Left forelimb (tissue), 1 donor: Measurements from ENCODE around the gene SLC19A1.

ENCODE experiments used
- DNase-seq: peaks from one replicate; pipeline ENCODE4 v3.0.0-alpha.2; 2018; ENCODE audit warnings: low spot score

The SLC19A1 gene

DNA sequence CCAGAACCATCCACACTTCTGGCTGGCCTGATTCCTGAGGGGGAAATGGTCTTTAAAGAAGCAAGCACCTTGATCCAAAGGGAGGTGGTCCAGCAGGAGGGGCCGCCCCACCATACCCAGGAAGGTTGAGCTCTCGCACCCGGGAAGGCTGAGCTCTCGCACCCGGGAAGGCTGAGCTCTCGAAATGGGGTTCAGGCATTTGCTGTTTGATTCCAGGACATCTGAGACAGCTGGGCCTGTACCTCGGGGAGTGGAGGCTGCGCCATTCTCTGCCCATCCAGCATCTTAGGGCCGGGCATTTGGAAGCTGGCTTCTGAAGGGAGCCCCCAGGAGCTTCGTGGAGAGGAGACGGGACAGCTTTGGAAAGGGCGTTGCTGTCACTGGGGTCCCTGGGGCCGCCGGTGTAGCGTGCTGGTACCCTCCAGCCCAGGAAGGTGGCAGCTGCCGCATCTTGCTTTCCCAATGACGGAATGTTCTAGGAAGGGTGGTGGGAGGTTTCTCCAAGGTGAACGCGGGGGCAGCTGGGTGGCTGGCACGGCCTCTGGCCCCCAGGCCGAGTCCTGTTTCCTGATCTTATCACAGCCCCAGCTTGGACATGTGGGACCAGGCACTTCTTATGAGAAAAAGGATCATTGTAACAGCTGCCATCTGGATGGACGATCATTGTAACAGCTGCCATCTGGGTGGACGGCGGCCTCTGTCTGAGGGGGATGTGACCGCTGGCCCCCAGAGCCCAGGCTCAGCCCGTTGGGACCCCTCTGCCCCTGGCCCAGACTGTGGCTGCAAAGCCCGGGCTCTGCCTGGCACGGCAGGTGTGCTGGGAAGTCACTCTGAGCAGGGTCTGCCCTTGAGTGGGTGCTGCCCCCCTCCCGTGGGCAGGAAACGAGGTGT, 75.7 kb downstream of the SLC19A1 start:
- DNase-seq, result no peak

- DNase-seq, result no peak
Measured at GRCh38 chr21:45465611-45466329, 76.5 kb downstream of the SLC19A1 start.

DNA sequence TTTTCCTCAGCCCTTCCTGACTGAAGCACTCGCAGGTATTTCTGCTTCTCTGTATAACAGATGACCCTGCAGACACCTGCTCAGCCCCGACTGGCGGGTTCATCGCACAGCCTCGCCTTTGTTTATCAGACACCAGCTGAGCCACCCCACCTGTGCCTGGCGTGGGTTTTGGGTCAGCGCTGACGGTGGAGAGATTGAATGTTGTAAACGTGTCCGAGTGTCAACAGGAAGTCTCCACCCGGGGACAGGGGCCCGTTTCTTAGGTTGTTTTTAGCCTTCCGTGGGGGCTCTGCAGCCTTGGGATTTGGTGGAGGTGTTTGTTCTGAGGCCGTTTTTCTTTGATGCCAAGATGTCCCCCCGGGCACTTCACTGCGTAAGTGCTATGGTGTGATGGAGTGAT, 77.1 kb downstream of the SLC19A1 start:
- DNase-seq, result no peak

DNA sequence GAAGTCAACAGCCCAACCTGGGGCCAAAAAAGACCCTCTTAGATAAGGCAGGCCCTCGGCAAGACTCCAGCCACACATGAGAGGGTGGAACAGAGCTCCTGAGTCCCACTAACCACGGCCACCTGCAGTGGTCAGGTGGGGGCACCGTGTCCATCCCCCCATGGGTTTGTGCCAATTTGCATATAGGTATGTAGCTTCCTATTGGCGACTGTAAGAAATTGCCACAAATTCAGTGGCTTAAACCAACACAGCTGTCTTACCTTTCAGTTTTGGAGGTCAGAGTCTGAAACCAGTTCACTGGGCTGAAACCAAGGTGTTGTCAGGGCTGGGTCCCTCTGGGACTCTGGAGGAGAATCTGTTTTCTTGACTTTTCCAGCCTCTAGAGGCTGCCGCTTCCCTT, 77.9 kb downstream of the SLC19A1 start:
- no peak for DNase-seq

DNA sequence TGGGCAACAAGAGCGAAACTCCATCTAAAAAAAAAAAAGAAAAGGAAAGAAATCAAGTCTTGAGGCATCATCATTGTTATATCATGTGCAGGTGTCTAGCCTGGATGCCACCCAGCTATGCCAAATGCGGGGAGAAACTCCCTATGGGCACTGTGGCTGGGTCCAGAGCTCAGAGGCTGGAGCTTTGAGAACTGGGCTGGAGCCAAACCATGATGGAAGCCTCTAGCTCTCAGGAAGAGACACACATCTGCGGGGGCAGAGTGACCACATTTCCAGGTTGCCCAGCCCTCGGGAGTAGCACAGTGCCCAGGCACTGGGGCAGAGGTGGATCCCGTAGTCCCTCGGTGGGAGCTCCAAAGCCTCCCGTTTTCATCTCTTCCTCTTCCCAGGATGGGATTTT, 78.4 kb downstream of the SLC19A1 start:
- no peak for DNase-seq

DNA sequence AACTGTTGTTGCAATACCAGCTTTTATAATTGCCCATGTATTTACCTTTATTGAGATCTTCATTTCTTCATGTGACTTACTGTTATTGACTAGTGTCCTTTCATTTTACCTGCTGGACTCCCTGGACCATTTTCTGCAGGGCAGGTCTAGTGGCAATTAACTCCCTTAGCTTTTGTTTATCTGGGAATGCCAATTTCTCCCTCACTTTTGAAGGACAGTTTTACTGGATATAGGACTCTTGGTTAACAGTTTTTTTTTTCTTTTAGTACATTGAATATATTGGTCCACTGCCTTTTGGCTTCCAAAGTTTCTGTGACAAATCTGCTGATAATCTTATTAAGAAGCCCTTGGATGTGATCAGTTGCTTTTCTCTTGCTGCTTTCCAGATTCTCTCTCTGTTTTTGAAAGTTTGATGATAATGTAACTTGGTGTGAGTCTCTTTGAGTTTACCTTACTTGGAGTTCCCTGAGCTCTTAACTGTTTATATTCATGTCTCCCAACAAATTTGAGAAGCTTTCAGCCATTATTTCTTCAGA, 80.4 kb downstream of the SLC19A1 start:
- no peak for DNase-seq

DNA sequence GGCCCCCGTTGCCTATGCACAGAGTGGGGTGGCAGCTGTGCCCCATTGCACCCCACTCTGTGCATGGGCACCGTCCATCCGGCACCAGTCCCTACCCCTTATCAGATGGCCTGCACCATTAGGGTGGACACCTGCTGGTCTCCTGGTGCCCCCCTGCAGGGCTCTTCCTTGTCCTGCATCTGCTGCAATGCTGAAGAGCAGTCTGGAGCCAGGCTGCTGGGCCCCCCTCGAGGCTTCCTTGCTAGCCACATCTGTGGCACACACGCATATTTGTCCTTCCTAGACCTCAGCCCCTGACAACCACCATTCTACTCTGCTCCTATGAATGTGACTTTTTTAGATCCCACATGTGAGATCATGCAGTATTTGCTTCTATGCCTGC, 80.9 kb downstream of the SLC19A1 start:
- DNase-seq, result no peak

DNA sequence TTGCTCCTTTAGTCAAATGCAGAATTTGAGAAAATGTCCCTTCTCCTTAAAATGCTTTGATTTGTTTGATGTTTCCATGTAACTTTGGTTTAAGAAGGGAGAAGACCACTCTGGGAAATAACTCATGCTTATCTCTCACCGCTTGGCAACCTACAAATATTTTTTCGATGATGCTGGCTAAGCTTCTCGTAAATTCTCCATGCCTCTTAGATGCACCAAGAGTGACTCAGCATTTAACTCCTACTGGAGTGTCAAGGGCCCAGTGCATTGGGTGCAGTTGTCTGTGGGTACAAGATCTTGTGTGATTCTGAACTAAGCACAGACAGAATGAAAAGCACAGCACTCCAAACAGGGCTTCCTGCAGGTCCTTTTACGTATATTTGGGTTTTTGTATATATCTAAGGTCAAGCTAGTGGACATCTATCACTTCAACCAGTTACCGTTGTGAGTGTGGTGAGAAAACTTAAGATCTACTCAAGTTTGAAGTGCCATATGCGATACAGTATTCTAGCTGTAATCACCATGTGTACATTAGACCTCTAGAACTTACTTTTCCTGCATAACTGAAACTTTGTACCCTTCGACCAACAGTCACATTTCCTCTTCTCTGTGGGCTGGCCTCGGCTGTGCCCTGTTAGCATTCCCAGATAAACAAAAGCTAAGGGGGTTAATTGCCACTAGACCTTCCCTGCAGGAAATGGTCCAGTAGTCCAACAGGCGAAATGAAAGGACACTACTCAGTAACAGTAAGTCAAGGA, 81.5 kb downstream of the SLC19A1 start:
- DNase-seq, result no peak

DNA sequence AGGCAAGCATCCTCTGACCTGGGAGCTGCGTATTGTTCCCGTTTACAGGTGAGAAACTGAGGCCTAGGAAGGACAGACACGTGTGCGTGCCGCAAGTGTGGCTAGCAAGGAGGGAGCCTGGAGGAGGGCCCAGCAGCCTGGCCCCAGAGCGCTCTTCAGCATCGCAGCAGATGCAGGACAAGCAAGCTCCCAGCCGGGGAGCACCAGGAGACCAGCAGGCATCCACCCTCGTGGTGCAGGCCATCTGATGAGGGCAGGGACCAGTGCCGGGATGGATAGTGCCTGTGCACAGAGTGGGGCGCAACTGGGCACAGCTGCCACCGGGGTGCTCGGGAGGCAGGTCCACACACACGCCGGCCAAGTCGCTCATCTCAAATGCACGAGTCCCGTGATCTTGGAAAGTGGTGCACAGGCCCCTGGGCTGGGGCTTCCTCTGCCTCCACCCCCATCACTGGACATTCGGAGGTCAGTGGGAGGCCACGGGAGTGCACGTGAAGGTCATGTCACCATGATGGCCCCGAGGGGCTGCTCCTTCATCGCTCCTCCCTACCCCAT, 82.2 kb downstream of the SLC19A1 start:
- no peak for DNase-seq

GRCh38 chr21:45459171-45460010, 82.8 kb downstream of the SLC19A1 start:
- no peak for DNase-seq

- DNase-seq, result no peak
Measured at GRCh38 chr21:45458281-45459170, 83.7 kb downstream of the SLC19A1 start.

DNA sequence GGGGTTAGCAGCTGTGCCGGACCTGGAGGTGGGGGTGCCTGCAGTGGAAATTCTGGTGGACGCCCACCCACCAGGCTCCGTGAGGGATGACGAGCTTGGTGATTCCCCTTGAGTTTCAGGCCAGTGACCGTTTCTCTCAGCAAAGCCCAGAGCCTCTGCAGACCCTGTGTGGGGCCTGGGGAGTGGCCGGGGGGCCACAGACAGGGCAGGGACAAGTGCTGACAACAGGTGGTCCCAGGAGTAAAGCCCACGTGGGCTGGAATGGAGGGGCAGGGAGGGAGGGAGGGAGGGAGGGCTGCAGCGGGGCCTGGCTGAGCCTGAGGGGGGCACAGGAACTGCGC, 84.4 kb downstream of the SLC19A1 start:
- DNase-seq, result no peak

- DNase-seq, result no peak
Measured at GRCh38 chr21:45457161-45457831, 84.9 kb downstream of the SLC19A1 start.

GRCh38 chr21:45456584-45457160, 85.6 kb downstream of the SLC19A1 start:
- DNase-seq, result no peak

DNA sequence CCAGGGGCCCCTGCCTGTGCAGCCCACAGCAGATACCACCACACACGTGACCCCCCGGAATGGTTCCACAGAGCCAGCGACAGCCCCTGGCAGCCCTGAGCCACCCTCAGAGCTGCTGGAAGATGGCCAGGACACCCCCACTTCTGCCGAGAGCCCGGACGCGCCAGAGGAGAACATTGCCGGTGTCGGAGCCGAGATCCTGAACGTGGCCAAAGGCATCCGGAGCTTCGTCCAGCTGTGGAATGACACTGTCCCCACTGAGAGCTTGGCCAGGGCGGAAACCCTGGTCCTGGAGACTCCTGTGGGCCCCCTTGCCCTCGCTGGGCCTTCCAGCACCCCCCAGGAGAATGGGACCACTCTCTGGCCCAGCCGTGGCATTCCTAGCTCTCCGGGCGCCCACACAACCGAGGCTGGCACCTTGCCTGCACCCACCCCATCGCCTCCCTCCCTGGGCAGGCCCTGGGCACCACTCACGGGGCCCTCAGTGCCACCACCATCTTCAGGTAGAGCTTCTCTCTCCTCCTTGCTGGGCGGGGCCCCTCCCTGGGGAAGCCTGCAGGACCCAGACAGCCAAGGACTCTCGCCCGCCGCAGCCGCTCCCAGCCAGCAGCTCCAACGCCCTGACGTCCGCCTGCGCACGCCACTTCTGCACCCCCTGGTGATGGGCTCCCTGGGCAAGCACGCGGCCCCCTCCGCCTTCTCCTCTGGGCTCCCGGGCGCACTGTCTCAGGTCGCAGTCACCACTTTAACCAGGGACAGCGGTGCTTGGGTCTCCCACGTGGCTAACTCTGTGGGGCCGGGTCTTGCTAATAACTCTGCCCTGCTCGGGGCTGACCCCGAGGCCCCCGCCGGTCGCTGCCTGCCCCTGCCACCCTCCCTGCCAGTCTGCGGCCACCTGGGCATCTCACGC, 86.3 kb downstream of the SLC19A1 start:
- no peak for DNase-seq

DNA sequence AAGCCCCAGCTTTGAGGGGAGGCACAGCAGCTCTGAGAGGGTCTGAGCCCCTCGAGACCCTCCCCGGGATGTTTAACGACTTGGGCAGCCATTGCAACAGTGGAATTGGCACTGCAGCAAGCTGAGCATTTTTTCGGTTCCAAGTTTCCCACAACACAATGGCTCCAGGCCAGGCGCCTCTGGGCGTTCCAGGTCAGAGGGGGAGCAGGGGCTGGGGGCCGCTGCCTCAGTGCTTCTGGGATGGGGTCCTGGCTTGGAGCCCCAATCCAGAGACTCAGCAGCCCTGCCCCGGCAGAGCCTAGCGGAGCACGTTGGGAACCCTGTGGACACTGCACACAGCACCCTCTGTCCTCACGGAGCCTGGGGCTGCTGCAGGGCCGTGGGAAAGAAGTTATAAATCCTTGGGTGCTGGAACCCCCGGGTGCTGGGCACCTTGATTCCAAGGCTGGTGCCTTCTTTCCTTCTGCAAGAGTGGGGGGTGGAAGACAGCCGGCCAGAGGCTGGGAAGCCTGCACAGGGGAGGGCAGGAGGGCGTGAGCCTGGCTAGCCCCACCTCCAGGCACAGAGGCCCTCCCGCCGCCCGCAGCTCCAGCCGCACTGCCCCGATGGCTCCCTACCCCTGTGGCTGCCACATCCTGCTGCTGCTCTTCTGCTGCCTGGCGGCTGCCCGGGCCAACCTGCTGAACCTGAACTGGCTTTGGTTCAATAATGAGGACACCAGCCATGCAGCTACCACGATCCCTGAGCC, 87.1 kb downstream of the SLC19A1 start:
- no peak for DNase-seq
